Measurements from ENCODE around the gene MYRF.

- TF ChIP-seq, protein P1, sequence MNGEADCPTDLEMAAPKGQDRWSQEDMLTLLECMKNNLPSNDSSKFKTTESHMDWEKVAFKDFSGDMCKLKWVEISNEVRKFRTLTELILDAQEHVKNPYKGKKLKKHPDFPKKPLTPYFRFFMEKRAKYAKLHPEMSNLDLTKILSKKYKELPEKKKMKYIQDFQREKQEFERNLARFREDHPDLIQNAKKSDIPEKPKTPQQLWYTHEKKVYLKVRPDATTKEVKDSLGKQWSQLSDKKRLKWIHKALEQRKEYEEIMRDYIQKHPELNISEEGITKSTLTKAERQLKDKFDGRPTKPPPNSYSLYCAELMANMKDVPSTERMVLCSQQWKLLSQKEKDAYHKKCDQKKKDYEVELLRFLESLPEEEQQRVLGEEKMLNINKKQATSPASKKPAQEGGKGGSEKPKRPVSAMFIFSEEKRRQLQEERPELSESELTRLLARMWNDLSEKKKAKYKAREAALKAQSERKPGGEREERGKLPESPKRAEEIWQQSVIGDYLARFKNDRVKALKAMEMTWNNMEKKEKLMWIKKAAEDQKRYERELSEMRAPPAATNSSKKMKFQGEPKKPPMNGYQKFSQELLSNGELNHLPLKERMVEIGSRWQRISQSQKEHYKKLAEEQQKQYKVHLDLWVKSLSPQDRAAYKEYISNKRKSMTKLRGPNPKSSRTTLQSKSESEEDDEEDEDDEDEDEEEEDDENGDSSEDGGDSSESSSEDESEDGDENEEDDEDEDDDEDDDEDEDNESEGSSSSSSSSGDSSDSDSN (CRISPR knock-in tag; IDR thresholded peaks at IDR 0.05) = no peak
- no peak for TF ChIP-seq CTCF (CRISPR knock-in tag; IDR thresholded peaks at IDR 0.05)
- no peak for TF ChIP-seq ZNF329 (CRISPR knock-in tag; IDR thresholded peaks at IDR 0.05; ENCODE audit: low read depth)
- TF ChIP-seq, protein P2, sequence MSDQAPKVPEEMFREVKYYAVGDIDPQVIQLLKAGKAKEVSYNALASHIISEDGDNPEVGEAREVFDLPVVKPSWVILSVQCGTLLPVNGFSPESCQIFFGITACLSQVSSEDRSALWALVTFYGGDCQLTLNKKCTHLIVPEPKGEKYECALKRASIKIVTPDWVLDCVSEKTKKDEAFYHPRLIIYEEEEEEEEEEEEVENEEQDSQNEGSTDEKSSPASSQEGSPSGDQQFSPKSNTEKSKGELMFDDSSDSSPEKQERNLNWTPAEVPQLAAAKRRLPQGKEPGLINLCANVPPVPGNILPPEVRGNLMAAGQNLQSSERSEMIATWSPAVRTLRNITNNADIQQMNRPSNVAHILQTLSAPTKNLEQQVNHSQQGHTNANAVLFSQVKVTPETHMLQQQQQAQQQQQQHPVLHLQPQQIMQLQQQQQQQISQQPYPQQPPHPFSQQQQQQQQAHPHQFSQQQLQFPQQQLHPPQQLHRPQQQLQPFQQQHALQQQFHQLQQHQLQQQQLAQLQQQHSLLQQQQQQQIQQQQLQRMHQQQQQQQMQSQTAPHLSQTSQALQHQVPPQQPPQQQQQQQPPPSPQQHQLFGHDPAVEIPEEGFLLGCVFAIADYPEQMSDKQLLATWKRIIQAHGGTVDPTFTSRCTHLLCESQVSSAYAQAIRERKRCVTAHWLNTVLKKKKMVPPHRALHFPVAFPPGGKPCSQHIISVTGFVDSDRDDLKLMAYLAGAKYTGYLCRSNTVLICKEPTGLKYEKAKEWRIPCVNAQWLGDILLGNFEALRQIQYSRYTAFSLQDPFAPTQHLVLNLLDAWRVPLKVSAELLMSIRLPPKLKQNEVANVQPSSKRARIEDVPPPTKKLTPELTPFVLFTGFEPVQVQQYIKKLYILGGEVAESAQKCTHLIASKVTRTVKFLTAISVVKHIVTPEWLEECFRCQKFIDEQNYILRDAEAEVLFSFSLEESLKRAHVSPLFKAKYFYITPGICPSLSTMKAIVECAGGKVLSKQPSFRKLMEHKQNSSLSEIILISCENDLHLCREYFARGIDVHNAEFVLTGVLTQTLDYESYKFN (CRISPR knock-in tag; conservative IDR thresholded peaks at IDR 0.05) = no peak
- no peak for TF ChIP-seq NFE2 (CRISPR knock-in tag; IDR thresholded peaks at IDR 0.05)
- TF ChIP-seq NR2C2 (CRISPR knock-in tag; IDR thresholded peaks at IDR 0.05; ENCODE audit: borderline replicate concordance) = no peak
- no peak for TF ChIP-seq KDM2A (CRISPR knock-in tag; IDR thresholded peaks at IDR 0.05; ENCODE audit: borderline replicate concordance, low read depth)
- no peak for TF ChIP-seq ZNF644 (CRISPR knock-in tag; IDR thresholded peaks at IDR 0.05; ENCODE audit: low read depth)
- no peak for TF ChIP-seq TAF1 (CRISPR knock-in tag; IDR thresholded peaks at IDR 0.05)
- TF ChIP-seq, protein P3, sequence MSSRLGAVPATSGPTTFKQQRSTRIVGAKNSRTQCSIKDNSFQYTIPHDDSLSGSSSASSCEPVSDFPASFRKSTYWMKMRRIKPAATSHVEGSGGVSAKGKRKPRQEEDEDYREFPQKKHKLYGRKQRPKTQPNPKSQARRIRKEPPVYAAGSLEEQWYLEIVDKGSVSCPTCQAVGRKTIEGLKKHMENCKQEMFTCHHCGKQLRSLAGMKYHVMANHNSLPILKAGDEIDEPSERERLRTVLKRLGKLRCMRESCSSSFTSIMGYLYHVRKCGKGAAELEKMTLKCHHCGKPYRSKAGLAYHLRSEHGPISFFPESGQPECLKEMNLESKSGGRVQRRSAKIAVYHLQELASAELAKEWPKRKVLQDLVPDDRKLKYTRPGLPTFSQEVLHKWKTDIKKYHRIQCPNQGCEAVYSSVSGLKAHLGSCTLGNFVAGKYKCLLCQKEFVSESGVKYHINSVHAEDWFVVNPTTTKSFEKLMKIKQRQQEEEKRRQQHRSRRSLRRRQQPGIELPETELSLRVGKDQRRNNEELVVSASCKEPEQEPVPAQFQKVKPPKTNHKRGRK (CRISPR knock-in tag; IDR thresholded peaks at IDR 0.05) = no peak
- no peak for TF ChIP-seq DPF2 (CRISPR knock-in tag; IDR thresholded peaks at IDR 0.05; ENCODE audit: borderline replicate concordance, low read depth)
Measured at GRCh38 chr11:61731211-61731951, 21.1 kb upstream of the MYRF start.

Measured in HepG2 (cell line).